Endodermal cell (in vitro differentiated cells): Measurements from ENCODE around the gene HEXIM1. TPM values are rescaled to one million over a fixed set of nuclear protein-coding genes. Genes with fewer than 3 reads are reported as not detected.

Experiments
- DNase-seq: peaks from one replicate; pipeline ENCODE4 v3.0.0-alpha.2; 2017
- H3K27ac ChIP-seq: 2 replicates; pipeline ENCODE4 v1.5.1; 2013; ENCODE audit warnings: mild to moderate bottlenecking, low read depth, low read length, moderate library complexity
- H3K27me3 ChIP-seq: 2 replicates; pipeline ENCODE4 v1.6.1; 2013; ENCODE audit warnings: mild to moderate bottlenecking, low read length, moderate library complexity; ENCODE audit not compliant: insufficient read depth, control insufficient read depth, poor library complexity, severe bottlenecking
- H3K36me3 ChIP-seq: 2 replicates; pipeline ENCODE4 v1.7.0; 2013; ENCODE audit warnings: mild to moderate bottlenecking, low read length, moderate library complexity; ENCODE audit not compliant: control insufficient read depth, insufficient read depth
- H3K4me1 ChIP-seq: one replicate; pipeline ENCODE4 v1.7.0; 2013; ENCODE audit warnings: low read length; ENCODE audit not compliant: control insufficient read depth, insufficient read depth
- H3K4me3 ChIP-seq: 2 replicates; pipeline ENCODE4 v1.5.1; 2013; ENCODE audit warnings: mild to moderate bottlenecking, low read length, moderate library complexity
- H3K9ac ChIP-seq: 2 replicates; pipeline ENCODE4 v1.6.1; 2013; ENCODE audit warnings: mild to moderate bottlenecking, low read length, moderate library complexity; ENCODE audit not compliant: poor library complexity, severe bottlenecking; ENCODE audit errors: extremely low read depth
- H3K9me3 ChIP-seq: 2 replicates; pipeline ENCODE4 v1.6.1; 2013; ENCODE audit warnings: mild to moderate bottlenecking, low read length, moderate library complexity; ENCODE audit not compliant: control insufficient read depth
- H3K27ac Mint-ChIP-seq: 2 replicates; pipeline ENCODE4 v1.8.0; 2020; ENCODE audit warnings: mixed read lengths
- H3K27me3 Mint-ChIP-seq: 2 replicates; pipeline ENCODE4 v1.8.0; 2021; ENCODE audit warnings: mild to moderate bottlenecking, mixed read lengths; ENCODE audit not compliant: insufficient read depth
- H3K36me3 Mint-ChIP-seq: 2 replicates; pipeline ENCODE4 v1.8.0; 2020; ENCODE audit warnings: low read depth, mixed read lengths
- H3K4me1 Mint-ChIP-seq: 2 replicates; pipeline ENCODE4 v1.8.0; 2020; ENCODE audit warnings: mixed read lengths
- H3K4me3 Mint-ChIP-seq: 2 replicates; pipeline ENCODE4 v1.8.0; 2020; ENCODE audit warnings: mild to moderate bottlenecking, moderate library complexity, mixed read lengths
- H3K9me3 Mint-ChIP-seq: 2 replicates; pipeline ENCODE4 v1.8.0; 2020; ENCODE audit warnings: mild to moderate bottlenecking, mixed read lengths
- CTCF ChIP-seq: fragments of 200-600 bp; sonication (generic); conservative IDR thresholded peaks from 2 replicates; pipeline ENCODE4 v1.5.0; 2021; ENCODE audit warnings: antibody characterized with exemption, mild to moderate bottlenecking
- WGBS, 2 experiments: methylation state at CpG; one replicate each; pipeline versions ENCODE4 v1.1.5 to v1.1.7; 2013; ENCODE audit warnings: missing lambda C conversion rate in 2 of 2, mixed read lengths in 1 of 2; ENCODE audit not compliant: insufficient coverage in 1 of 2, insufficient read length in 1 of 2; 5-methylcytosine and 5-hydroxymethylcytosine counted together
- long read RNA-seq, 4 experiments: library from polyadenylated mRNA in 2 of 4; library from RNA in 1 of 4; library from capped mRNA in 1 of 4; stranded (forward) in 3 of 4; unstranded in 1 of 4; transcript quantifications; one replicate each; pipeline ENCODE4 v2.0.0, GENCODE V29; 2020 to 2021; ENCODE audit warnings: inconsistent platforms in 1 of 4
- polyA plus RNA-seq, 2 experiments: library from polyadenylated mRNA; stranded (reverse); fragments of 50-300 nt; gene quantifications; one replicate each; pipeline ENCODE4 v1.2.3, GENCODE V29; 2013
- total RNA-seq, 2 donors: library from RNA; stranded (reverse); fragmentation: NEBNext Ultra II Directional in 1 of 2; extraction: Animal tissue kit (Norgen Biotek cat#: 25700) in 1 of 2; gene quantifications; 2 replicates in 1 of 2; 3 replicates in 1 of 2; pipeline ENCODE4 v1.2.1, GENCODE V29; 2021

HEXIM1 gene
- total RNA-seq = 10 to 100 TPM; 37.0 to 39.2 TPM
- polyA plus RNA-seq (2013, experiment 1 of 2) = 20.1 TPM
- 19.4 TPM for polyA plus RNA-seq (2013, experiment 2 of 2)
- long read RNA-seq, experiment 1, transcript HEXIM1-201 (1 exons, 3,600 nt) = major isoform, 21 of 21 reads
- long read RNA-seq, experiment 1, partial matches to known transcripts = 0 of 21 reads
- long read RNA-seq, experiment 1, other reads (novel, unspliced or antisense) = 0 of 21 reads
- long read RNA-seq, experiment 2, transcript HEXIM1-201 (1 exons, 3,600 nt) = major isoform, 35 of 37 reads
- long read RNA-seq, experiment 2, partial matches to known transcripts = 0 of 37 reads
- long read RNA-seq, experiment 2, other reads (novel, unspliced or antisense) = 2 of 37 reads
- long read RNA-seq, experiment 3, transcript HEXIM1-201 (1 exons, 3,600 nt) = major isoform, 16 of 18 reads
- long read RNA-seq, experiment 3, partial matches to known transcripts = 0 of 18 reads
- long read RNA-seq, experiment 3, other reads (novel, unspliced or antisense) = 2 of 18 reads
- long read RNA-seq, experiment 4, partial matches to known transcripts = 0 of 6 reads
- long read RNA-seq, experiment 4, other reads (novel, unspliced or antisense) = 2 of 6 reads

- 0 to 1% methylated on average over 43 to 58 of the region's 58 CpGs for WGBS, 2 experiments
- Mint-ChIP-seq H3K27ac (peak within 1 kb of the TSS; percentile 100), H3K4me3 (peak within 1 kb of the TSS; percentile 96), H3K36me3 (no peaks in the 10 kb centered on the region), H3K27me3 (no peaks in the 10 kb centered on the region), H3K4me1 (peaks cover 31% of the 10 kb centered on the region), H3K9me3 (no peaks in the 10 kb centered on the region)
- no peaks in the 10 kb centered on the region for H3K9me3 ChIP-seq
- DNase-seq = peak; percentile 100
- H3K4me1 ChIP-seq = peaks cover 14% of the 10 kb centered on the region
- no peaks in the 10 kb centered on the region for H3K36me3 ChIP-seq
- H3K27ac ChIP-seq = peak within 1 kb of the TSS; percentile 98
- H3K9ac ChIP-seq = peak within 1 kb of the TSS; percentile 98
- no peak for TF ChIP-seq CTCF
- peak within 1 kb of the TSS; percentile 99 for H3K4me3 ChIP-seq
- H3K27me3 ChIP-seq = no peaks in the 10 kb centered on the region
Observed at GRCh38 chr17:45148183-45149036, at the start of gene HEXIM1. HEXIM1 (plus strand) TSS chr17:45148475; CDS start chr17:45149191, 716 bp downstream.

DNA sequence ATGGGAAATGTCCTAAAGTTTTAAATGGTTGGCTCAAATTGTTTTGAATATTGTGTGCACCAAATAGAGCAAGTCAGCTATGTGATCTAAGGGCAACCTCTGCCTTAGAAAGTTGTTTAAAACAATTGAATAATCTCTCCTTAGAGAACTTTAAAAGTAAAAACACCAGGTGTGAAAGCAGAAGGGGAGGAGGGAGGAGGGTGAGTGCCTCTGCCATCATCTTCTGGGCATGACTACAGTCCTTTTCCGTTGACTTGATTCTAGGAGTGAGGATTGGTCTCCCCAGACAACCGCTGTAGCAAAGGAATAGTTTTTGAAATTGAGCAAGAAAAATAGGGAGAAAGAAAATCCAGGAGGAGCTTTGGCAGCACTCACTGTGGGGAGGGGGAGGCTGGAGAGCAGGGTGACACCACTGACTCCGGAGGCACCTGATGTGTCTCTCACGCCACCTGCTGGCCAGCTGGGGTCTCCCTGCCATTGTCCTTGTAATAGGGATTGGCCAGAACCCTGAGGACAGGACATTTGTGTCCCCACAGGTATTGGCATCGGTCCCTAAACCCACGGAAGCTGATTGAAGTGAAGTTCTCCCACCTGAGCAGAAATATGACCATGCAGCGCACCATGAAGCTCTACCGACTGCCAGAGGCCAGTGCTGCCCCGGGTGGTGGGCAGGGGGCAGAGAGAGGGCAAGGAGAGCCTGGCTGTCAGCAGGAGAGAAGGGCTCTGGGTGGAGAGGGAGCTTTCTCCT is 49.2 kb upstream of the HEXIM1 start:
- Mint-ChIP-seq H3K4me1 (no peaks in the 10 kb centered on the region), H3K9me3 (no peaks in the 10 kb centered on the region), H3K4me3 (no peak overlapping the region), H3K27me3 (no peaks in the 10 kb centered on the region), H3K36me3 (peaks cover 73% of the 10 kb centered on the region), H3K27ac (peak overlapping the region; percentile 69)
- Histone ChIP-seq H3K9ac (no peak overlapping the region), H3K27me3 (no peaks in the 10 kb centered on the region), H3K4me1 (no peaks in the 10 kb centered on the region), H3K4me3 (no peak overlapping the region), H3K27ac (no peak overlapping the region), H3K36me3 (peaks cover 72% of the 10 kb centered on the region), H3K9me3 (no peaks in the 10 kb centered on the region)
- WGBS, 2 experiments = 50 to 52% methylated on average over 7 to 9 of the region's 9 CpGs
- TF ChIP-seq CTCF = peak; percentile 98
- DNase-seq = peak; percentile 99

- 93 to 100% methylated on average over 3 to 9 of the region's 9 CpGs for WGBS, 2 experiments
- Histone ChIP-seq H3K4me3 (no peak overlapping the region), H3K27me3 (no peaks in the 10 kb centered on the region), H3K9me3 (no peaks in the 10 kb centered on the region), H3K27ac (no peak overlapping the region), H3K4me1 (no peaks in the 10 kb centered on the region), H3K36me3 (peaks cover 84% of the 10 kb centered on the region), H3K9ac (no peak overlapping the region)
- DNase-seq = no peak
- Mint-ChIP-seq H3K9me3 (no peaks in the 10 kb centered on the region), H3K27me3 (no peaks in the 10 kb centered on the region), H3K4me1 (no peaks in the 10 kb centered on the region), H3K36me3 (peaks cover 77% of the 10 kb centered on the region), H3K27ac (peak overlapping the region; percentile 32), H3K4me3 (no peak overlapping the region)
- no peak for TF ChIP-seq CTCF
Observed at GRCh38 chr17:45101546-45101882, 46.8 kb upstream of the HEXIM1 start.
